ENCODE results near the gene THOC5. TPM values are rescaled to one million over a fixed set of nuclear protein-coding genes. Genes with fewer than 3 reads are reported as not detected.

THOC5 gene
- total RNA-seq, 1 donor from 2014 or later = 45.1 TPM

DNA sequence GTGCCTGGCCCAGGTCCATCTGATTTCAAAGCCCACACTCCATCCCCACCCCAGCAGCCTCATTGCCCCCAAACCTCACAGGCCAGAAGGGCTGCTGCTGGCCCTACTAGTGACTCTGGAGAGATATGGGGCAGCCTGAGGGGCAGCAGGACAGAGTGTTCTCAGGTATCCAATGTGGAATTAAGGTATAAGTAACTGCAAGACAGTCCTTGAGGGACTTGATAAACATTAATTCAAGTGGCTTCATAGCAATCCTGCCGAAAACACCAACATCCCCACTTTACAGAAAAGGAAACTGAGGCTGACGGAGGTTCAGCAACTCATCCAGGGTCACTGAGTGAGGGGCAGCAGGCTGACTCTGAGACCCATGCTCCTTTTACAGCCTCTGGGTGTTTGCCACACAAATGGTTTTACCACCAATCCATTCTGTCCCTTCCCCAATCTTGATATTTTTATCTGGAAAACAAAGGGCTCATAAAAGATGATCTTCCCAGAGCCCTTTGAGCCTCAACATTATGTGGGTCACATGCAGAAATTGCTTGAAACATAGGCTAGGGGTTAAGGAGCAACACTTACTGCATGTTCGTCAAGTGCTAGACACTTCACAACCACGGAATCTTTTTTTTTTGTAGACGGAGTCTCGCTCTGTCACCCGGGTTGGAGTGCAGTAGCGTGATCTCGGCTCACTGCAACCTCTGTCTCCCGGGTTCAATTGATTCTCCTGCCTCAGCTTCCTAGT is 25.1 kb upstream of the THOC5 start:
- TF ChIP-seq, protein P1, sequence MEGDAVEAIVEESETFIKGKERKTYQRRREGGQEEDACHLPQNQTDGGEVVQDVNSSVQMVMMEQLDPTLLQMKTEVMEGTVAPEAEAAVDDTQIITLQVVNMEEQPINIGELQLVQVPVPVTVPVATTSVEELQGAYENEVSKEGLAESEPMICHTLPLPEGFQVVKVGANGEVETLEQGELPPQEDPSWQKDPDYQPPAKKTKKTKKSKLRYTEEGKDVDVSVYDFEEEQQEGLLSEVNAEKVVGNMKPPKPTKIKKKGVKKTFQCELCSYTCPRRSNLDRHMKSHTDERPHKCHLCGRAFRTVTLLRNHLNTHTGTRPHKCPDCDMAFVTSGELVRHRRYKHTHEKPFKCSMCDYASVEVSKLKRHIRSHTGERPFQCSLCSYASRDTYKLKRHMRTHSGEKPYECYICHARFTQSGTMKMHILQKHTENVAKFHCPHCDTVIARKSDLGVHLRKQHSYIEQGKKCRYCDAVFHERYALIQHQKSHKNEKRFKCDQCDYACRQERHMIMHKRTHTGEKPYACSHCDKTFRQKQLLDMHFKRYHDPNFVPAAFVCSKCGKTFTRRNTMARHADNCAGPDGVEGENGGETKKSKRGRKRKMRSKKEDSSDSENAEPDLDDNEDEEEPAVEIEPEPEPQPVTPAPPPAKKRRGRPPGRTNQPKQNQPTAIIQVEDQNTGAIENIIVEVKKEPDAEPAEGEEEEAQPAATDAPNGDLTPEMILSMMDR (IDR thresholded peaks at IDR 0.05) = no peak
- H3K27me3 Mint-ChIP-seq (ENCODE audit: low read depth) = no peaks in the 10 kb centered on the region
- no peak overlapping the region for H3K4me3 Mint-ChIP-seq (ENCODE audit: unreplicated experiment)
- no peak for DNase-seq (ENCODE audit: low spot score)
- H3K9me3 Mint-ChIP-seq (ENCODE audit: low read depth) = no peaks in the 10 kb centered on the region
- peaks cover 9% of the 10 kb centered on the region for H3K4me1 Mint-ChIP-seq (ENCODE audit: low read depth)
- H3K27ac Mint-ChIP-seq (ENCODE audit: unreplicated experiment) = no peak overlapping the region
- no peaks in the 10 kb centered on the region for H3K36me3 Mint-ChIP-seq (ENCODE audit: low read depth)

DNA sequence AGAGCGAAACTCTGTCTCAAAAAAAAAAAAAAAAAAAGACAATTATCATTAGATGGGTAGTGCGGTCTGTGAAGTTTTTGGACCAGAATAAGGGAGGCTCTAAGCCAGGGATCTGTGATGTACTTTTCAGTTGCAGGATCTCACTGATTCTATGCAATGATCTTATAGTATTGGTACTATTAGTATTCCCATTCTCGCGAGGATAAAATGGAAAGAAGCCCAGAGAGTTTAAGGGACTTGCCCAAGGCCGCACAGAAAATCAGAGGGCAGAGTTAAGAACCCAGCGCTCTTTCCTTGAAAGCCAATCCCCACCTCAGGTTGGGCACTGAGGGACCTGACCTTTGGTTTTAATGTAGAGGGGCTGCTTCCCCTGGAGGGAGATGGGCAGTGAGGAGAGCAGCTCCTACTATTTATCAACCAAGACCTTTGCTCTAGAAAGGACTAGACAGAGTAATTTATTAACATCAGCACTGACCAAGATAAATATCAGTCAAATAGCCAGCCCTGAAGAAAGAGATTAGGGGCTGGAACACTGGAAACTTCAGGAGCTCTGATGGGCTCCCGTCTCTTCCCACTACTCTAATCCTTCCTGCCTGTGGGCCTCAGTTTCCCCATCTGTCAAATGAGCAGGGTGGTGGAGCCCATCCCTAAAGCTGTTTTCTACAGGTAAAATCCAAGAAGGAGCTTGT is 21.3 kb upstream of the THOC5 start:
- peaks cover 2% of the 10 kb centered on the region for H3K4me1 Mint-ChIP-seq (ENCODE audit: low read depth)
- H3K27me3 Mint-ChIP-seq (ENCODE audit: low read depth) = no peaks in the 10 kb centered on the region
- H3K4me3 Mint-ChIP-seq (ENCODE audit: unreplicated experiment) = no peak overlapping the region
- no peak overlapping the region for H3K27ac Mint-ChIP-seq (ENCODE audit: unreplicated experiment)
- H3K9me3 Mint-ChIP-seq (ENCODE audit: low read depth) = no peaks in the 10 kb centered on the region
- peaks cover 1% of the 10 kb centered on the region for H3K36me3 Mint-ChIP-seq (ENCODE audit: low read depth)
- no peak for DNase-seq (ENCODE audit: low spot score)
- TF ChIP-seq, protein P1 (IDR thresholded peaks at IDR 0.05) = no peak

DNA sequence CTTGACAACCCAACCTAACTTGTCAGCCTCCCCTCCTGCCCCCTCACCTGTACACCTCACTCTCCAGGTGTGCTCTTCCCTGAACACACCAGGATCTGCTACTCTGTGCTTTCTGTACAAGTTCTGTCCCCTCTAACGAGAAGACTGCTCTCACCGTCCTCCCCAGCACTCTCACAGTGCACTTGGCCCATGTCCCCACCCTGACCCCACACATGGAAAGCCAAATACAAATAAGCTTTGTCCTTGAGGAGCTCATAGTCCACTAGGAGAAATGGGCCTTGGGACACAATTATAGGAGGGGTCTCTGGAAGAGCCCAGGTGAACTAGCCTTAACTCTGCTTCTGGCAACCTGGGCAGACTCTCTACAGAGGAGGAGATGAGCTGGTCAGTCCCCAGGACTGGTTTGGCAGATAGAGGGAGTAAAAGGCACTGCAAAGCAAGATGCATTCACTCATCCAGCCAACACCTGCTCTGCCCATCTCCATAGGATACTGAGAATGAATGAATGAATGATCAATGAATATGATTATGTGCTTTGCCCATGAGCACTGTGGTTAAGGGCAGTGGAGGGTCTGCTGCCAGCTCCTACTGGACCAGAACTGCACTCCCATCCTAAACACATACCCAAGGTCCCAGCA is 17.5 kb upstream of the THOC5 start:
- Mint-ChIP-seq H3K9me3 (ENCODE audit: low read depth) (no peaks in the 10 kb centered on the region), H3K27me3 (ENCODE audit: low read depth) (no peaks in the 10 kb centered on the region), H3K27ac (ENCODE audit: unreplicated experiment) (no peak overlapping the region), H3K4me3 (ENCODE audit: unreplicated experiment) (no peak overlapping the region), H3K36me3 (ENCODE audit: low read depth) (peaks cover 6% of the 10 kb centered on the region), H3K4me1 (ENCODE audit: low read depth) (no peaks in the 10 kb centered on the region)
- no peak for DNase-seq (ENCODE audit: low spot score)
- TF ChIP-seq, protein P1 (IDR thresholded peaks at IDR 0.05) = no peak

DNA sequence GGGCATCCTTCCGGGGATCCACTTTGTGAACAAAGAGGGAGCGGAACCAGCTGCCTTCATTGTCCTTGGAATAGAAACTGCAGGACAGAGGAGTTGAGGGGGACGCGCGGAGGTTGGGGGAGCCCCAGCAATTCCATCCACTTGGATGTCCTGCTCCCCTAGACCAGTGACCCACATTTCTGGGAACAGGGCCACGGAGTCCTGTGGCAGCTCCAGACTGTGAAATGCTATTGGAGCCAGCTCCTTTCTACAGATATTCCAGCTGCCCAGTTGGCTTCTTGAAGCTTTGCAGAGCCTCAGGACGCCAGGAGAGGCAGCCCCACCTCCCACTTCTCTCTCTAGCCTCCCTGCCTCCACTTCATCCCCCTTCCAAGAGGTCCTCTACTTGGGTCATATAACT is 16.9 kb upstream of the THOC5 start:
- H3K27me3 Mint-ChIP-seq (ENCODE audit: low read depth) = no peaks in the 10 kb centered on the region
- no peaks in the 10 kb centered on the region for H3K9me3 Mint-ChIP-seq (ENCODE audit: low read depth)

More for the DNA sequence above, 16.9 kb upstream of the THOC5 start:
- H3K4me1 Mint-ChIP-seq (ENCODE audit: low read depth) = no peaks in the 10 kb centered on the region
- H3K36me3 Mint-ChIP-seq (ENCODE audit: low read depth) = peaks cover 6% of the 10 kb centered on the region
- TF ChIP-seq, protein P1 (IDR thresholded peaks at IDR 0.05) = no peak
- no peak overlapping the region for H3K4me3 Mint-ChIP-seq (ENCODE audit: unreplicated experiment)
- DNase-seq (ENCODE audit: low spot score) = no peak
- H3K27ac Mint-ChIP-seq (ENCODE audit: unreplicated experiment) = no peak overlapping the region

Data from chondrocyte (in vitro differentiated cells).